HPDE6-E6E7 (cell line): ENCODE measurements around the gene SEPTIN7.

Source experiments
- DNase-seq: peaks from one replicate; pipeline ENCODE4 v3.0.0; 2011; ENCODE audit warnings: missing footprints; ENCODE audit errors: extremely low spot score

The SEPTIN7 gene

DNA sequence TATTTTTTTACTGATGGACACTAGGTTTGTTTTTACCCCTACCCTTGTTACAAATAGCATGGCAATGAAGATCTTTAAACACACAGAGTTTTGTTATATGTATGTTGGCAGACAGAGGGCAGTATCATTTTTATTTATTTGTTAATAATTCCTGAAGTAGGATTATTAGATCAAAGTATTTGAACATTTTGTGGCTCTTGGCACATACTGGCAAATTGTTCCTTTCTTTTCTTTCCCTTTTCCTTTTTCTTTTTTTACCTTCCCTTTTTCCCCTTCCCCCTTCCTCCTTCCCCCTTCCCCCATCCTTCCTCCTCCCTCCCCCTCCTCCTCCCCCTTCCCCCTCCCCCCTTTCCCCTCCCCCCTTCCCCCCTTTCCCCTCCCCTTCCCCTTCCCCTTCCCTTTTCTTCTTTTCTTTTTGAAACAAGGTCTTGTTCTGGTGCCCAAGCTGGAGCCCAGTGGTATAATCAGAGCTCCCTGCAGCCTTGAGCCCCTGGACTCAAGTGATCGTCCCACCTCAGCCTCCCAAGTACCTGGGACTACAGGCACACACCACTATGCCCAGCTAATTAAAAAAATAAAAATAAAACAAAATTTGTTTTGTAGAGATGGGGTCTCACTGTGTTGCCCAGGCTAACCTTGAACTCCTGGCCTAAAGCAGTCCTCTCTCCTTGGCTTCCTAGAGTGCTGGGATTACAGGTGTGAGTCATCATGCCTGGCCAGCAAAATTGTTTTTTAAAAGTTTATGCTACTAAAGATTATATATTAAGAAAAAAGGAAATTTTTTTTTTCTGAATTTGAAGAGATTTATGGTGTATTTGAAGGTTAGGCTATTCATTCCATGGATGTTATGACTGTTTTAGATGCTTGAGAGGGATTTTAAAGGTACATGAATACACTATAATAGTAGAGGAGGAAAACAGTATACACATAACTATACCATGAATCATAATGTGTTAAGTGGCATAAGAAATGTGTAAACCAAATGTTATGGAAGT is 39.3 kb downstream of the SEPTIN7 start:
- no peak for DNase-seq

DNA sequence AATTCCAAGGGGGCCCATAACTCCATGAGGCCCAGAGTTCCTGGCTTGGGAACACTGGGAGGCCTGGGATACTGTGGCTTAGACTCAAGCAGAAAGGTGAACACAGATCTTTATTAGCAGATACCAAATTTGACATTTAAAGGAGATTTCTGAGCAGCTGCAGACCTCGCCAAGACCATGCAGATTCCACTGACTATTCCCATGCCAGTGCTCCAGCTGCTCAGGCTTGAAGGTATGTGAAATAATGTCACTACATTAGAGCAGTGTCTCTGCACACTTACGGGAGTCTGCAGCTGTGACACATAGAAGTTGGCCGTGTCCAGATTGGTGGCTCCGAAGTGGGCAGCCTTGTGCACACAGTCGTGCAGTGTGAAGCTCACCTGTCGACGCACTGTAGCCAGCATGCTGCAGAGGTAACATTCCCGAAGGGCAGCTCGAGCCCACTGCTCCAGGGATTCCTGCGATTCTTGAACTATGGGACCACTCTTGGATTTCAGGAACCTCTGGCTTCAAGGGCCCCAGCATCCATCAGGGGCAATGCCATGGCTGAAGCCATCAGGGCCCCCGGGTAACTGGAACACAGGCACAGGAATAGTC is 46.1 kb downstream of the SEPTIN7 start:
- DNase-seq: no peak

DNA sequence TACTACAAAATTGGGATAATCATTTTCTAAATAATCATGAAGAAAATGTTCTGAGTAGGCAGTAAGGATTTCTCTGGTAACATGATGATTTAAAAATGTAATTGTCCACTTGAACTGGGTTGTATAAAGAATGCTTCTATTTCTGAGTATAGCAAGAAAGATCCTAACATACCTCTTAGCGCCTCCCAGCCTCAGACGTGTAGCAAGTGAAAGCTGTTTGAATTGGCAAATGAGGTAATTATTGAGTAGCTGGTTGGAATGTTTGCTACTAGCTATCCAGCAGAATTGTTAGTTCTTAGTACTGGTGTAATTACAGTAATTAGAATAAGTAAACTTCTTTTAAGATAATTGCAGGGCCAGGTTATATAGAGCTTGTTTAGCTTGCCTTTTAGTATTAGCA is 47.9 kb downstream of the SEPTIN7 start:
- DNase-seq: no peak

DNA sequence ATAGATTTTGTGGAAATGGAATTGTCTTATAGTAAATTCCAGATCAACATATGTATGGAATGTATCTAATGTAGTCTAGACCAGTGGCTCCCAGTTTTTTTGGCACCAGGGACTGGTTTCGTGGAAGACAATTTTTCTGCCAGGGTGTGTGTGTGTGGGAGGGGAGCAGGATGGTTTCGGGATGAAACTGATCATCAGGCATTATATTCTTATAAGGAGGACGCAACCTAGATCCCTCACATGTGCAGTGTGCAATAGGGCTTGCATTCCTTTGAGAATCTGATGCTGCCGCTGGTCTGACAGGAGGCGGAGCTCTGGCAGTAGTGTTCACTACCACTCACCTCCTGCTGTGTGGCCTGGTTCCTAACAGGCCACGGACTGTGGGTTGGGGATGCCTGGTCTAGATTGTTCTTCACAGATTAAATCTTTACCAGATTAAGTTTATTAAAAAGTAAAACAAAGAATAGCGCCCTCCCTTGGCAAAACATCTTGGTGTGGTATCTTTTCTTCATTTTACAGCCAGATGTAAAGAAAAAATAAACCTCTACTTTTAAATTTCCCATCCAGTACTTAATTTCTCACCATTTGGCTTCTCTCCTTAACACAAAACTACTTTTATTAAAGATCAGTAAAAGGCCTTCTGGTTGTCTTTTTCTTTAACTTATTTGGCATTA is 48.4 kb downstream of the SEPTIN7 start:
- no peak for DNase-seq

DNA sequence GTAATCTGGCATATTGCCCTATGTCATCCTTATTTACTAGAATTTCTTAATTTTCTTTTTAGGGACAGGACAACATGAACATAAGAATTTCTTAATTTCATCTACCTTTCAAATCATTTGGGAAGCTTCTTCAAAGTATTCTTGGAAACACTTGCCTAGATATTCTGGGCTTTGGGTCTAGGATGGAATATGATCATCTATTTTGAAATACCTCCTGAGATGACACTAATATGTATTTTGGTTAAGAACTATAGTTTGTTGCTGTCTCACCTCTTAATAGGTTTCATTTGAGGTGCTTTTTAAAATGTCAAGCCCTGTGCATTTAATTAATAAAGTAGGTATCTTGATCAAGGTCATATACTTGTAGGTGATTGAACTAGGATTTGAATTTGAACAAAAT is 49.1 kb downstream of the SEPTIN7 start:
- no peak for DNase-seq
